Adrenal gland (tissue), 5 donors: ENCODE data around the gene ACSL5.

ENCODE experiments used
- CTCF ChIP-seq, 6 experiments: fragments of 450-650 bp in 4 of 6; fragments of 200-600 bp in 2 of 6; sonication (generic) in 1 of 6; IDR thresholded peaks; 1 replicate in 5 of 6; 2 replicates in 1 of 6; pipeline versions ENCODE4 v1.5.1 to v1.8.0; 2016 to 2021; ENCODE audit warnings: antibody characterized with exemption in 6 of 6, mild to moderate bottlenecking in 2 of 6, moderate library complexity in 1 of 6
- POLR2A ChIP-seq, 2 donors: fragments of 450-650 bp; IDR thresholded peaks; one replicate each; pipeline ENCODE4 v1.6.1; 2017; ENCODE audit warnings: antibody characterized with exemption in 2 of 2, mild to moderate bottlenecking in 2 of 2, moderate library complexity in 1 of 2
- donor health status: DM: no; HTN: no; CAD: no.

- TF ChIP-seq POLR2A (IDR thresholded peaks at IDR 0.05) (no peak), CTCF (IDR thresholded peaks at IDR 0.05) (no peak)
Measured at GRCh38 chr10:112373912-112374338, at the start of gene ACSL5.
